IPS DF 6.9 (cell line): Measurements from ENCODE around the gene CBLIF.
"Not testable (repeated sequence)": the region's sequence is repeated elsewhere in the genome, so short reads cannot be mapped to it uniquely, and the experiment has no call there.

Source experiments
- DNase-seq: peaks from one replicate; pipeline ENCODE4 v3.0.0-alpha.2; 2013; ENCODE audit warnings: low read depth, low spot score
- H3K27ac ChIP-seq: one replicate; pipeline ENCODE4 v1.5.1; 2013; ENCODE audit warnings: low read length, control low read depth
- H3K27me3 ChIP-seq: 2 replicates; pipeline ENCODE4 v1.6.1; 2013; ENCODE audit warnings: mild to moderate bottlenecking, low read length; ENCODE audit not compliant: control insufficient read depth, insufficient read depth
- H3K36me3 ChIP-seq: 2 replicates; pipeline ENCODE4 v1.6.1; 2013; ENCODE audit warnings: low read length; ENCODE audit not compliant: control insufficient read depth, insufficient read depth
- H3K4me1 ChIP-seq: 2 replicates; pipeline ENCODE4 v1.6.1; 2013; ENCODE audit warnings: low read length; ENCODE audit not compliant: control insufficient read depth, insufficient read depth
- H3K4me3 ChIP-seq: 2 replicates; pipeline ENCODE4 v1.5.1; 2013; ENCODE audit warnings: mild to moderate bottlenecking, low read length
- H3K9me3 ChIP-seq: 2 replicates; pipeline ENCODE4 v1.6.1; 2013; ENCODE audit warnings: low read length, inconsistent platforms; ENCODE audit not compliant: control insufficient read depth, insufficient read depth
- WGBS: extraction: QIAGEN DNeasy Blood & Tissue Kit; methylation state at CpG from one replicate; pipeline ENCODE4 v1.1.7; 2013; ENCODE audit warnings: mixed read lengths, missing lambda C conversion rate; ENCODE audit not compliant: insufficient read length, insufficient coverage; 5-methylcytosine and 5-hydroxymethylcytosine counted together

The CBLIF gene

GRCh38 chr11:59849129-59849528 is 3.8 kb upstream of the CBLIF start:
- Histone ChIP-seq H3K27me3 (no peaks in the 10 kb centered on the region), H3K36me3 (no peaks in the 10 kb centered on the region), H3K4me3 (no peak overlapping the region), H3K4me1 (no peaks in the 10 kb centered on the region), H3K9me3 (no peaks in the 10 kb centered on the region), H3K27ac (no peak overlapping the region)
- WGBS, result no CpG with 5 or more reads among the region's 2 CpGs
- DNase-seq, result no peak

- H3K4me3 ChIP-seq, DNase-seq, H3K27ac ChIP-seq, H3K9me3 ChIP-seq, H3K36me3 ChIP-seq, H3K27me3 ChIP-seq, H3K4me1 ChIP-seq: not testable (repeated sequence)
- WGBS, result no CpG with 5 or more reads among the region's 6 CpGs
Observed at GRCh38 chr11:59848439-59848838, 3.1 kb upstream of the CBLIF start.

- no peaks in the 10 kb centered on the region for H3K27me3 ChIP-seq
- WGBS, result no CpG with 5 or more reads among the region's 3 CpGs
- H3K4me1 ChIP-seq, result no peaks in the 10 kb centered on the region
- no peak overlapping the region for H3K27ac ChIP-seq
- no peak overlapping the region for H3K4me3 ChIP-seq
- H3K9me3 ChIP-seq, result no peaks in the 10 kb centered on the region
- no peak for DNase-seq
- no peaks in the 10 kb centered on the region for H3K36me3 ChIP-seq
Observed at GRCh38 chr11:59847626-59848025, 2.3 kb upstream of the CBLIF start.

GRCh38 chr11:59846556-59846955 is 1.3 kb upstream of the CBLIF start:
- Histone ChIP-seq H3K27me3 (no peaks in the 10 kb centered on the region), H3K4me1 (no peaks in the 10 kb centered on the region), H3K27ac (no peak overlapping the region), H3K9me3 (no peaks in the 10 kb centered on the region), H3K36me3 (no peaks in the 10 kb centered on the region), H3K4me3 (no peak overlapping the region)
- no CpG with 5 or more reads among the region's 5 CpGs for WGBS
- no peak for DNase-seq

- WGBS, result no CpG with 5 or more reads among the region's 12 CpGs
- no peak overlapping the region for H3K4me3 ChIP-seq
Observed at GRCh38 chr11:59842316-59842715, 3.0 kb downstream of the CBLIF start.

GRCh38 chr11:59841514-59841913 is 3.8 kb downstream of the CBLIF start:
- no peaks in the 10 kb centered on the region for H3K9me3 ChIP-seq
- H3K4me3 ChIP-seq, result no peak overlapping the region
- no peaks in the 10 kb centered on the region for H3K27me3 ChIP-seq
- H3K36me3 ChIP-seq, result no peaks in the 10 kb centered on the region
- H3K27ac ChIP-seq, result no peak overlapping the region
- DNase-seq, result no peak
- H3K4me1 ChIP-seq, result no peaks in the 10 kb centered on the region
- WGBS, result no CpG with 5 or more reads among the region's 2 CpGs

More at GRCh38 chr11:59842316-59842715, 3.0 kb downstream of the CBLIF start:
- Histone ChIP-seq H3K4me1 (no peaks in the 10 kb centered on the region), H3K27me3 (no peaks in the 10 kb centered on the region), H3K9me3 (no peaks in the 10 kb centered on the region), H3K27ac (no peak overlapping the region), H3K36me3 (no peaks in the 10 kb centered on the region)
- no peak for DNase-seq

GRCh38 chr11:59839615-59840014 is 5.7 kb downstream of the CBLIF start:
- no peak for DNase-seq
- Histone ChIP-seq H3K36me3 (no peaks in the 10 kb centered on the region), H3K4me1 (no peaks in the 10 kb centered on the region), H3K4me3 (no peak overlapping the region), H3K27me3 (no peaks in the 10 kb centered on the region), H3K27ac (no peak overlapping the region), H3K9me3 (no peaks in the 10 kb centered on the region)

- Histone ChIP-seq H3K9me3 (no peaks in the 10 kb centered on the region), H3K4me1 (no peaks in the 10 kb centered on the region), H3K4me3 (no peak overlapping the region), H3K27ac (no peak overlapping the region), H3K27me3 (no peaks in the 10 kb centered on the region), H3K36me3 (no peaks in the 10 kb centered on the region)
- DNase-seq, result no peak
- no CpG with 5 or more reads among the region's 2 CpGs for WGBS
Observed at GRCh38 chr11:59833602-59834001, 11.7 kb downstream of the CBLIF start.

GRCh38 chr11:59829358-59829757 is 15.9 kb downstream of the CBLIF start:
- Histone ChIP-seq H3K4me1 (no peaks in the 10 kb centered on the region), H3K27me3 (no peaks in the 10 kb centered on the region), H3K36me3 (no peaks in the 10 kb centered on the region), H3K27ac (no peak overlapping the region), H3K9me3 (no peaks in the 10 kb centered on the region), H3K4me3 (no peak overlapping the region)
- DNase-seq, result no peak
- WGBS, result no CpG with 5 or more reads among the region's 3 CpGs

GRCh38 chr11:59822989-59823566 is 22.2 kb downstream of the CBLIF start:
- no CpG with 5 or more reads among the region's 9 CpGs for WGBS
- no peaks in the 10 kb centered on the region for H3K27me3 ChIP-seq

GRCh38 chr11:59818572-59818971 is 26.7 kb downstream of the CBLIF start:
- Histone ChIP-seq H3K9me3 (no peaks in the 10 kb centered on the region), H3K4me3 (no peak overlapping the region), H3K4me1 (no peaks in the 10 kb centered on the region; the same call in 1 of the 2 replicates), H3K36me3 (no peaks in the 10 kb centered on the region), H3K27me3 (no peaks in the 10 kb centered on the region), H3K27ac (no peak overlapping the region)
- WGBS, result no CpG with 5 or more reads among the region's 4 CpGs
- no peak for DNase-seq

More at GRCh38 chr11:59822989-59823566, 22.2 kb downstream of the CBLIF start:
- no peaks in the 10 kb centered on the region for H3K36me3 ChIP-seq
- H3K4me1 ChIP-seq, result no peaks in the 10 kb centered on the region
- H3K27ac ChIP-seq, result no peak overlapping the region
- H3K9me3 ChIP-seq, result no peaks in the 10 kb centered on the region
- no peak for DNase-seq
- no peak overlapping the region for H3K4me3 ChIP-seq
